IMR-90 (cell line): ENCODE data around the gene NELL1. TPM values are rescaled to one million over a fixed set of nuclear protein-coding genes. Genes with fewer than 3 reads are reported as not detected.

ENCODE experiments used
- ATAC-seq: fragments of 200-7000 bp; cut with Tn5 transposase; 2 replicates; pipeline ENCODE4 v1.9.1; 2020; ENCODE audit warnings: low read depth, mild to moderate bottlenecking, moderate library complexity
- BruUV-seq: library from RNA; stranded (reverse); fragments of 400-500 nt; replicated peaks from 2 replicates; lab custom pipeline; 2021; lab: Mats Ljungman, UMichigan
- CTCF ChIA-PET: fragments of 300-600 bp; formaldehyde crosslinking; extraction: SDS; loops from one replicate; lab custom pipeline; 2021; ENCODE audit warnings: antibody characterized with exemption; lab: Yijun Ruan, JAX
- POLR2A ChIA-PET: fragments of 300-600 bp; sonication (Branson Sonifier 250); formaldehyde crosslinking; loops from one replicate; lab custom pipeline; 2022; ENCODE audit warnings: antibody characterized with exemption; ENCODE audit not compliant: unreplicated experiment; lab: Charles Lee
- DNase-seq: peaks from one replicate; pipeline ENCODE4 v3.0.0; 2013
- H2AFZ ChIP-seq: replicated peaks from 2 replicates; pipeline ENCODE3; 2013; ENCODE audit warnings: low read length, mild to moderate bottlenecking; ENCODE audit not compliant: poor library complexity
- H2AK5ac ChIP-seq: 2 replicates; pipeline ENCODE4 v1.6.1; 2013; ENCODE audit warnings: low read depth, low read length, inconsistent platforms
- H2AK9ac ChIP-seq: replicated peaks from 2 replicates; pipeline ENCODE3; 2013; ENCODE audit warnings: mild to moderate bottlenecking, low read depth, low read length, moderate library complexity; ENCODE audit not compliant: poor library complexity
- H2BK120ac ChIP-seq: 2 replicates; pipeline ENCODE4 v1.6.1; 2013; ENCODE audit warnings: low read depth, low read length, inconsistent platforms
- H2BK15ac ChIP-seq: 3 replicates; pipeline ENCODE4 v1.6.1; 2013; ENCODE audit warnings: low read depth, low read length, inconsistent platforms
- H2BK20ac ChIP-seq: 2 replicates; pipeline ENCODE4 v1.6.1; 2013; ENCODE audit warnings: low read depth, mild to moderate bottlenecking, inconsistent platforms, low read length, moderate library complexity
- H2BK5ac ChIP-seq: 2 replicates; pipeline ENCODE4 v1.6.1; 2013; ENCODE audit warnings: mild to moderate bottlenecking, low read depth, low read length, inconsistent platforms; ENCODE audit not compliant: poor library complexity, severe bottlenecking
- H3K14ac ChIP-seq: replicated peaks from 2 replicates; pipeline ENCODE4 v1.6.1; 2013; ENCODE audit warnings: low read depth, low read length, inconsistent platforms
- H3K18ac ChIP-seq: 2 replicates; pipeline ENCODE4 v1.6.1; 2013; ENCODE audit warnings: low read depth, low read length, control low read depth
- H3K23ac ChIP-seq: 2 replicates; pipeline ENCODE4 v1.6.1; 2013; ENCODE audit warnings: low read depth, low read length, inconsistent platforms
- H3K27ac ChIP-seq: 2 replicates; pipeline ENCODE4 v1.5.1; 2013; ENCODE audit warnings: mild to moderate bottlenecking, control low read depth, low read length; ENCODE audit not compliant: insufficient read depth
- H3K27me3 ChIP-seq: 2 replicates; pipeline ENCODE4 v1.6.1; 2013; ENCODE audit warnings: low read length; ENCODE audit not compliant: control insufficient read depth, insufficient read depth
- H3K36me3 ChIP-seq: 2 replicates; pipeline ENCODE4 v1.6.1; 2013; ENCODE audit warnings: low read length, mixed read lengths; ENCODE audit not compliant: control insufficient read depth, insufficient read depth
- H3K4ac ChIP-seq: 2 replicates; pipeline ENCODE4 v1.6.1; 2013; ENCODE audit warnings: low read depth, low read length, inconsistent platforms
- H3K4me1 ChIP-seq: 2 replicates; pipeline ENCODE4 v1.6.1; 2013; ENCODE audit warnings: low read length, mixed read lengths; ENCODE audit not compliant: control insufficient read depth, insufficient read depth
- H3K4me2 ChIP-seq: 2 replicates; pipeline ENCODE4 v1.6.1; 2013; ENCODE audit warnings: low read depth, mild to moderate bottlenecking, control low read depth, low read length, moderate library complexity
- H3K4me3 ChIP-seq: 2 replicates; pipeline ENCODE4 v1.5.1; 2013; ENCODE audit warnings: low read depth, mild to moderate bottlenecking, control low read depth, low read length, moderate library complexity; ENCODE audit not compliant: insufficient read depth
- H3K56ac ChIP-seq: 2 replicates; pipeline ENCODE4 v1.6.1; 2013; ENCODE audit warnings: low read length, inconsistent platforms; ENCODE audit not compliant: insufficient read depth; ENCODE audit errors: extremely low read depth
- H3K79me1 ChIP-seq, 2 experiments: 2 replicates each; pipeline ENCODE4 v1.6.1; 2013; ENCODE audit warnings: low read length in 2 of 2, inconsistent platforms in 1 of 2, low read depth in 1 of 2
- H3K9ac ChIP-seq: 2 replicates; pipeline ENCODE4 v1.6.1; 2013; ENCODE audit warnings: low read depth, low read length, control low read depth
- H3K9me1 ChIP-seq: 2 replicates; pipeline ENCODE4 v1.6.1; 2013; ENCODE audit warnings: low read length, inconsistent platforms; ENCODE audit not compliant: insufficient read depth
- H3K9me3 ChIP-seq: 2 replicates; pipeline ENCODE4 v1.6.1; 2013; ENCODE audit warnings: low read length; ENCODE audit not compliant: control insufficient read depth, insufficient read depth
- H4K20me1 ChIP-seq: 2 replicates; pipeline ENCODE4 v1.6.1; 2013; ENCODE audit warnings: low read length, inconsistent platforms; ENCODE audit not compliant: insufficient read depth
- H4K5ac ChIP-seq: 2 replicates; pipeline ENCODE4 v1.6.1; 2013; ENCODE audit warnings: mild to moderate bottlenecking, low read depth, low read length, control low read depth
- H4K8ac ChIP-seq, 2 experiments: 2 replicates each; pipeline ENCODE4 v1.6.1; 2013; ENCODE audit warnings: low read depth in 2 of 2, low read length in 2 of 2, control low read depth in 1 of 2, inconsistent platforms in 1 of 2
- H4K91ac ChIP-seq: 2 replicates; pipeline ENCODE4 v1.6.1; 2013; ENCODE audit warnings: low read depth, low read length, inconsistent platforms; ENCODE audit not compliant: insufficient read depth
- BHLHE40 ChIP-seq: fragments of 150-350 bp; IDR thresholded peaks from 2 replicates; pipeline ENCODE4 v1.6.1; 2016; ENCODE audit warnings: mild to moderate bottlenecking, low read depth, low read length
- CEBPB ChIP-seq: IDR thresholded peaks from 2 replicates; pipeline ENCODE4 v1.6.1; 2012; ENCODE audit warnings: low read depth, low read length, improper control_type of control experiment
- CHD1 ChIP-seq: IDR thresholded peaks from 2 replicates; pipeline ENCODE4 v1.6.1; 2012; ENCODE audit warnings: low read depth, low read length, improper control_type of control experiment
- CTCF ChIP-seq: conservative IDR thresholded peaks from 2 replicates; pipeline ENCODE4 v1.5.1; 2012; ENCODE audit warnings: mild to moderate bottlenecking, low read depth, low read length, improper control_type of control experiment
- ELK1 ChIP-seq: fragments of 150-350 bp; IDR thresholded peaks from 2 replicates; pipeline ENCODE4 v1.6.1; 2016; ENCODE audit warnings: low read depth, mild to moderate bottlenecking, low read length, moderate library complexity, borderline replicate concordance
- FOS ChIP-seq: fragments of 150-350 bp; IDR thresholded peaks from 2 replicates; pipeline ENCODE4 v1.6.1; 2016; ENCODE audit warnings: low read depth, low read length
- MAFK ChIP-seq: IDR thresholded peaks from 2 replicates; pipeline ENCODE4 v1.6.1; 2012; ENCODE audit warnings: low read depth, low read length, improper control_type of control experiment
- MAZ ChIP-seq: IDR thresholded peaks from 2 replicates; pipeline ENCODE4 v1.6.1; 2012; ENCODE audit warnings: low read depth, mild to moderate bottlenecking, low read length, improper control_type of control experiment, moderate library complexity, borderline replicate concordance
- MXI1 ChIP-seq: IDR thresholded peaks from 2 replicates; pipeline ENCODE4 v1.6.1; 2012; ENCODE audit warnings: low read depth, mild to moderate bottlenecking, low read length, moderate library complexity, borderline replicate concordance
- NFE2L2 ChIP-seq: fragments of 150-350 bp; IDR thresholded peaks from 2 replicates; pipeline ENCODE4 v1.6.1; 2016; ENCODE audit warnings: low read depth, mild to moderate bottlenecking, low read length
- POLR2A ChIP-seq: IDR thresholded peaks from 2 replicates; pipeline ENCODE4 v1.6.1; 2012; ENCODE audit warnings: mild to moderate bottlenecking, low read depth, low read length
- RAD21 ChIP-seq: IDR thresholded peaks from 2 replicates; pipeline ENCODE4 v1.6.1; 2012; ENCODE audit warnings: low read length, improper control_type of control experiment
- RCOR1 ChIP-seq: IDR thresholded peaks from 2 replicates; pipeline ENCODE4 v1.6.1; 2012; ENCODE audit warnings: mild to moderate bottlenecking, low read length, improper control_type of control experiment; ENCODE audit not compliant: insufficient replicate concordance
- RFX5 ChIP-seq: IDR thresholded peaks from 2 replicates; pipeline ENCODE4 v1.8.0; 2012; ENCODE audit warnings: low read depth, mild to moderate bottlenecking, low read length, moderate library complexity
- SMC3 ChIP-seq: fragments of 150-350 bp; IDR thresholded peaks from 2 replicates; pipeline ENCODE4 v1.6.1; 2016; ENCODE audit warnings: low read depth, mild to moderate bottlenecking, antibody characterized with exemption, low read length, moderate library complexity
- USF2 ChIP-seq: fragments of 150-350 bp; IDR thresholded peaks from 2 replicates; pipeline ENCODE4 v1.6.1; 2017; ENCODE audit warnings: mild to moderate bottlenecking, antibody characterized with exemption, low read length, low read depth
- WGBS, 2 experiments: methylation state at CpG; one replicate each; pipeline versions ENCODE4 v1.1.5 to v1.1.7; 2013; ENCODE audit warnings: missing lambda C conversion rate in 2 of 2; ENCODE audit not compliant: insufficient read length in 1 of 2; ENCODE audit errors: extremely low coverage in 2 of 2; 5-methylcytosine and 5-hydroxymethylcytosine counted together
- dilution Hi-C: fragments of 300-500 bp; cut with HindIII; formaldehyde crosslinking; loops from one replicate; pipeline ENCODE4 v1.14.3; 2018; ENCODE audit warnings: low sequenced_read_pairs; ENCODE audit not compliant: unreplicated experiment
- in situ Hi-C: fragments of 300-500 bp; cut with MboI; formaldehyde crosslinking; loops from 3 replicates; pipeline ENCODE4 v1.14.3; 2019; ENCODE audit warnings: low sequenced_read_pairs, inconsistent platforms, mixed read lengths
- intact Hi-C: fragments of 100-400 bp; cut with micrococcal nuclease; formaldehyde crosslinking; loops from 2 replicates; pipeline ENCODE4 v1.10.0; 2022
- polyA plus RNA-seq, 3 experiments: library from polyadenylated mRNA; depleted of rRNA; stranded (reverse); fragments of >200 nt; gene quantifications; 2 replicates each; pipeline ENCODE4 v1.2.3, GENCODE V29; 2012; ENCODE audit warnings: low replicate concordance in 1 of 3
- total RNA-seq: library from RNA; depleted of rRNA; stranded (reverse); fragments of >200 nt; gene quantifications from 2 replicates; pipeline ENCODE4 v1.2.3, GENCODE V29; 2012

The NELL1 gene
- total and polyA plus RNA-seq, 2 of the 4 experiments (the other 2 are of a cell fraction) = not detected

DNA sequence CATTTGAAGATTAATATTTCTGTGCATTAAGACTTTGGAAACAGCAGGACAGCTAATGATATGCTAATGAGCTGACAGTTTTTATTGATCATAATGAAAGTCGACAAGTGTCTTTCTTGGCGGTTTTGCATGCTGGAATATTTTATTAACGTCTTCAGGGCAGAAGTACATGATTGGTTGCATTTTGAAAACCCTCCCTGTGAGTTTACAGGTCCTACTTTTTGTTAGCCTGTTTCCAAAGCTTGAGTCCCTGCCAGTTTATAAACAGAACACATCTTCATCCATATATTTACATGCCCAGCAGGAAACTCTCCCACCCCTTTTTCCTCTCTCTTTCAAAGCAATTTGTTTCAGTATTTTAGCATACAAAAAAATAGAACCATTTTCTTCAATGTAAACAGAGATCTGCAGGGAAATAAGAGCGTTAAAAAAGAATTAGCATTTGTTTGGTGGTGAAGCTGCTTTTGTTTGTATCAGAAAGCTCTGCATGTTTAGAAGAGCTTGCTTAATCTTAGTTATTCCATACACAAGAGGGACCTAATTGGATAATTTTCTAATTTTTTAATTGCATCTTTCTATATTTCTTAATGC is 243.6 kb downstream of the NELL1 start:
- no peak overlapping the region for H3K56ac ChIP-seq
- no peak overlapping the region for H4K8ac ChIP-seq
- H2BK20ac ChIP-seq = no peak overlapping the region
- intact Hi-C loops = no loop called here
- ATAC-seq = no peak
- H3K14ac ChIP-seq = no peak overlapping the region
- H3K4me1 ChIP-seq = no peaks in the 10 kb centered on the region
- no peaks in the 10 kb centered on the region for H3K9me1 ChIP-seq
- no peak overlapping the region for H2BK15ac ChIP-seq
- H4K5ac ChIP-seq = no peak overlapping the region
- H2AFZ ChIP-seq = no peak overlapping the region
- DNase-seq = no peak
- WGBS, 2 experiments = 20% methylated on average over 1 of the region's 4 CpGs; no CpG with 5 or more reads in 1 of the 2 experiments
- H2BK120ac ChIP-seq = no peak overlapping the region
- H3K9me3 ChIP-seq = peaks cover 4% of the 10 kb centered on the region
- H3K4me2 ChIP-seq = no peak overlapping the region
- H3K18ac ChIP-seq = no peak overlapping the region
- in situ Hi-C loops = no loop called here
- no peak overlapping the region for H2AK5ac ChIP-seq
- no peaks in the 10 kb centered on the region for H3K36me3 ChIP-seq
- TF ChIP-seq MAZ = no peak
- no peak for TF ChIP-seq MAFK
- TF ChIP-seq CHD1 = no peak
- no peak for TF ChIP-seq POLR2A
- no peak for TF ChIP-seq RAD21
- TF ChIP-seq USF2 = no peak
- TF ChIP-seq CTCF = no peak
- TF ChIP-seq RCOR1 = no peak
- no peak for TF ChIP-seq MXI1
- no peak for TF ChIP-seq FOS
- TF ChIP-seq SMC3 = no peak
- no peak for TF ChIP-seq ELK1
- no peak for TF ChIP-seq RFX5
- no peak for TF ChIP-seq BHLHE40
- no peak for TF ChIP-seq CEBPB
- TF ChIP-seq NFE2L2 = no peak
- H2AK9ac ChIP-seq = no peak overlapping the region
- dilution Hi-C loops = no loop called here
- H3K27me3 ChIP-seq = no peaks in the 10 kb centered on the region
- POLR2A ChIA-PET = no interaction called here
- no peak overlapping the region for H3K27ac ChIP-seq
- CTCF ChIA-PET = no interaction called here
- no peak overlapping the region for H4K91ac ChIP-seq
- no peak overlapping the region for H3K4ac ChIP-seq
- H3K23ac ChIP-seq = no peak overlapping the region
- no TSS peak for BruUV-seq
- H3K4me3 ChIP-seq = no peak overlapping the region
- H3K9ac ChIP-seq = no peak overlapping the region
- H3K79me1 ChIP-seq = no peaks in the 10 kb centered on the region
- no peak overlapping the region for H2BK5ac ChIP-seq
- H4K20me1 ChIP-seq = no peaks in the 10 kb centered on the region
